Peyer's patch (tissue), 4 donors: ENCODE data around the gene FABP3. TPM values are rescaled to one million over a fixed set of nuclear protein-coding genes. Genes with fewer than 3 reads are reported as not detected.
A peak's percentile ranks its signal among the peaks of the same experiment; 100 is the strongest.

Source experiments
- DNase-seq, 3 donors: peaks; one replicate each; pipeline ENCODE4 v3.0.0-alpha.2; 2017 to 2019
- H3K27ac ChIP-seq, 4 donors: fragments of 200-600 bp; sonication (generic); one replicate each; pipeline ENCODE4 v1.5.1; 2016 to 2019
- H3K27me3 ChIP-seq, 2 donors: fragments of 200-600 bp; sonication (generic); one replicate each; pipeline ENCODE4 v1.5.1; 2019
- H3K36me3 ChIP-seq, 3 donors: fragments of 200-600 bp; sonication (generic); one replicate each; pipeline ENCODE4 v1.5.1; 2016 to 2019
- H3K4me1 ChIP-seq, 4 donors: fragments of 200-600 bp; sonication (generic); one replicate each; pipeline ENCODE4 v1.5.1; 2016 to 2019
- H3K4me3 ChIP-seq, 4 donors: fragments of 200-600 bp; sonication (generic); 1 replicate in 3 of 4; 2 replicates in 1 of 4; pipeline ENCODE4 v1.5.1; 2016 to 2019; ENCODE audit warnings: mild to moderate bottlenecking in 1 of 4
- H3K9me3 ChIP-seq, 4 donors: fragments of 200-600 bp; sonication (generic); one replicate each; pipeline ENCODE4 v1.5.1; 2016 to 2019; ENCODE audit warnings: mild to moderate bottlenecking in 1 of 4
- CTCF ChIP-seq, 6 experiments: fragments of 450-650 bp in 4 of 6; fragments of 200-600 bp in 2 of 6; sonication (generic) in 1 of 6; IDR thresholded peaks; one replicate each; pipeline ENCODE4 v1.5.1; 2017 to 2019; ENCODE audit warnings: antibody characterized with exemption in 6 of 6, mild to moderate bottlenecking in 3 of 6, moderate library complexity in 1 of 6
- POLR2A ChIP-seq, 2 donors: fragments of 450-650 bp; IDR thresholded peaks; one replicate each; pipeline ENCODE4 v1.5.1; 2017; ENCODE audit warnings: antibody characterized with exemption in 2 of 2, mild to moderate bottlenecking in 2 of 2, moderate library complexity in 2 of 2
- total RNA-seq, 4 donors: library from RNA; depleted of rRNA; stranded (reverse); fragments of >200 nt; gene quantifications; one replicate each; pipeline ENCODE4 v1.1.0, GENCODE V29; 2016

Gene FABP3
- total RNA-seq, 4 donors from 2014 or later, result 2.7 to 15.7 TPM; not detected in 2

GRCh38 chr1:31344503-31344902 lies 28.4 kb downstream of the FABP3 start:
- Histone ChIP-seq H3K4me1 (no peaks in the 10 kb centered on the region), H3K36me3 (peaks cover 0 to 18% (median 0%) of the 10 kb centered on the region in 3 donors), H3K4me3 (no peak overlapping the region), H3K27ac (no peak overlapping the region), H3K9me3 (no peaks in the 10 kb centered on the region), H3K27me3 (no peaks in the 10 kb centered on the region)
- no peak for DNase-seq
- TF ChIP-seq POLR2A (IDR thresholded peaks at IDR 0.05) (no peak), CTCF (IDR thresholded peaks at IDR 0.05) (no peak)

- no peak for TF ChIP-seq CTCF (IDR thresholded peaks at IDR 0.05)
- H3K36me3 ChIP-seq, result peaks cover 0 to 14% (median 0%) of the 10 kb centered on the region in 3 donors
- H3K27ac ChIP-seq, result no peak overlapping the region
- DNase-seq, result no peak
- H3K4me1 ChIP-seq, result no peaks in the 10 kb centered on the region
- H3K9me3 ChIP-seq, result no peaks in the 10 kb centered on the region
- no peaks in the 10 kb centered on the region for H3K27me3 ChIP-seq
- no peak overlapping the region for H3K4me3 ChIP-seq
These were observed 36.0 kb downstream of the FABP3 start for GRCh38 chr1:31336687-31337467.

DNA sequence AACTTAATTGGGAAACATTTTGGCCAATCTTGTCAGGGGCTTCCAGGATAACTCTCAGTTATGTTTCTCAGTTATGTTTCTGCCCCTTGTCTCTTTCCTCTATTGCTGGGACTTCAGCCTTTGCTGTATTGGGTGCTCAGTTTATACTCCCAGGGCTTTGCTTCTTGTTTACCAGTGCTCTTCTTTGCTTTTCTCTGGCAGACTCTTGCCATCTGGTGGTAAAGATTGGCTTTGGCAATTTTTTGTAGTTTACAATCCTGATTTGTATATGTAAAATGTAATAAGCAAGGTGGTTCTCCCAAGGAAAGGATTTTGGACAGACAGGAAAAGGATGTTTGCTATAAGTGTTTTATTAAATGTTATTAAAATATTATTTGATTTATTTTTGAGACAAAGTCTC lies 37.9 kb downstream of the FABP3 start:
- no peak overlapping the region for H3K27ac ChIP-seq
- no peaks in the 10 kb centered on the region for H3K4me1 ChIP-seq
- no peak for DNase-seq
- peaks cover 0 to 14% (median 0%) of the 10 kb centered on the region in 3 donors for H3K36me3 ChIP-seq
- no peak overlapping the region for H3K4me3 ChIP-seq
- peak in 5 of 6 experiments; percentile 9 to 62 (median 56) for TF ChIP-seq CTCF (IDR thresholded peaks at IDR 0.05)
- no peak for TF ChIP-seq POLR2A (IDR thresholded peaks at IDR 0.05)
- H3K27me3 ChIP-seq, result no peaks in the 10 kb centered on the region
- no peaks in the 10 kb centered on the region for H3K9me3 ChIP-seq

GRCh38 chr1:31327381-31327780 lies 45.5 kb downstream of the FABP3 start:
- Histone ChIP-seq H3K27ac (no peak overlapping the region), H3K4me1 (no peaks in the 10 kb centered on the region), H3K36me3 (peaks cover 0 to 12% (median 0%) of the 10 kb centered on the region in 3 donors), H3K27me3 (no peaks in the 10 kb centered on the region), H3K9me3 (no peaks in the 10 kb centered on the region), H3K4me3 (no peak overlapping the region)
- TF ChIP-seq CTCF (IDR thresholded peaks at IDR 0.05), result no peak
- TF ChIP-seq POLR2A (IDR thresholded peaks at IDR 0.05), result no peak
- DNase-seq, result no peak

DNA sequence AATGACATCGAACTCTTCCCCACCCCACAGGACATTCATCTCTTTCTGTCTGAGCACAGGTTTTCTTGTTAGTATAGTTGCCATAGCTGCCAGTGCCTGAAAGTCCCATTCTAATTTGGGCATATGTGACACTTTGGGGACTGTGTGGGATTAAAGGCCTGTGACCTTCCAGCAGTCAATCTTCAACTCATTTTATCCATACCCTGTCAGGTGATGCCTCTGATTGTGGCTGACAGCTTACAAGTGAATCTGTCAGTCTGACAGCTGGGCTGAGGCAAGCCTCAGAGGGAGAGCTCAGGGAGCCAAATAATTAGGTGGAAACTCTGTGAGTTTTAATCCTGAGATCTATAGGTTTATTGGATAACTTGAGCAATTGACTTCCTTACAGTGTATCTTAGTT lies 46.4 kb downstream of the FABP3 start:
- TF ChIP-seq CTCF (IDR thresholded peaks at IDR 0.05), result no peak
- TF ChIP-seq POLR2A (IDR thresholded peaks at IDR 0.05), result no peak
- Histone ChIP-seq H3K4me1 (no peaks in the 10 kb centered on the region), H3K36me3 (peaks cover 0 to 12% (median 0%) of the 10 kb centered on the region in 3 donors), H3K27me3 (no peaks in the 10 kb centered on the region), H3K27ac (no peak overlapping the region), H3K4me3 (no peak overlapping the region), H3K9me3 (no peaks in the 10 kb centered on the region)
- no peak for DNase-seq
